Body of pancreas (tissue), 4 donors: ENCODE results near the gene ASAP3. TPM values are rescaled to one million over a fixed set of nuclear protein-coding genes. Genes with fewer than 3 reads are reported as not detected.
A peak's percentile ranks its signal among the peaks of the same experiment; 100 is the strongest.

ENCODE experiments used
- ATAC-seq: fragments of 150-250 bp; one replicate; pipeline ENCODE4 v1.9.1; 2016
- DNase-seq, 4 donors: peaks; one replicate each; pipeline ENCODE4 v3.0.0-alpha.2; 2019
- H3K27ac ChIP-seq, 4 donors: fragments of 200-600 bp; sonication (generic); 1 replicate in 3 of 4; 2 replicates in 1 of 4; pipeline versions ENCODE4 v1.5.1 to v1.6.1; 2016 to 2019; ENCODE audit warnings: mild to moderate bottlenecking in 1 of 4, mixed read lengths in 1 of 4, moderate library complexity in 1 of 4
- H3K27me3 ChIP-seq, 2 donors: fragments of 200-600 bp; sonication (generic); one replicate each; pipeline ENCODE4 v1.6.0; 2016; ENCODE audit warnings: mild to moderate bottlenecking in 1 of 2
- H3K36me3 ChIP-seq, 2 donors: fragments of 200-600 bp; sonication (generic); replicated peaks in 1 of 2; 2 replicates each; pipeline ENCODE4 v1.5.1; 2016; ENCODE audit warnings: low read depth in 2 of 2; ENCODE audit not compliant: insufficient read depth in 1 of 2
- H3K4me1 ChIP-seq: fragments of 200-600 bp; sonication (generic); one replicate; pipeline ENCODE4 v1.6.0; 2016
- H3K4me3 ChIP-seq, 2 donors: fragments of 200-600 bp; sonication (generic); 1 replicate in 1 of 2; 2 replicates in 1 of 2; pipeline ENCODE4 v1.5.1; 2016 to 2019
- H3K9me3 ChIP-seq, 3 donors: fragments of 200-600 bp; sonication (generic); 1 replicate in 2 of 3; 2 replicates in 1 of 3; pipeline ENCODE4 v1.5.1; 2016
- POLR2A ChIP-seq, 3 donors: fragments of 450-650 bp; IDR thresholded peaks; one replicate each; pipeline ENCODE4 v1.6.1; 2016; ENCODE audit warnings: antibody characterized with exemption in 3 of 3, mild to moderate bottlenecking in 2 of 3
- WGBS, 2 donors: methylation state at CpG; one replicate each; pipeline ENCODE4 v1.1.5; 2017; 5-methylcytosine and 5-hydroxymethylcytosine counted together
- intact Hi-C: fragments of 100-400 bp; cut with DNase I; formaldehyde crosslinking; loops from one replicate; pipeline ENCODE4 v1.15.1; 2023
- total RNA-seq, 2 donors: library from RNA; depleted of rRNA; stranded (reverse); fragments of >200 nt; gene quantifications; one replicate each; pipeline ENCODE4 v1.1.0, GENCODE V29; 2016
- TF ChIP-seq, protein P1 (sequence below), 7 experiments: fragments of 450-650 bp in 4 of 7; fragments of 200-600 bp in 3 of 7; sonication (generic) in 3 of 7; IDR thresholded peaks; one replicate each; pipeline ENCODE4 v1.5.1; 2016 to 2019; ENCODE audit warnings: antibody characterized with exemption in 7 of 7

The ASAP3 gene
- total RNA-seq, 2 donors from 2014 or later = 27.4 to 39.4 TPM

DNA sequence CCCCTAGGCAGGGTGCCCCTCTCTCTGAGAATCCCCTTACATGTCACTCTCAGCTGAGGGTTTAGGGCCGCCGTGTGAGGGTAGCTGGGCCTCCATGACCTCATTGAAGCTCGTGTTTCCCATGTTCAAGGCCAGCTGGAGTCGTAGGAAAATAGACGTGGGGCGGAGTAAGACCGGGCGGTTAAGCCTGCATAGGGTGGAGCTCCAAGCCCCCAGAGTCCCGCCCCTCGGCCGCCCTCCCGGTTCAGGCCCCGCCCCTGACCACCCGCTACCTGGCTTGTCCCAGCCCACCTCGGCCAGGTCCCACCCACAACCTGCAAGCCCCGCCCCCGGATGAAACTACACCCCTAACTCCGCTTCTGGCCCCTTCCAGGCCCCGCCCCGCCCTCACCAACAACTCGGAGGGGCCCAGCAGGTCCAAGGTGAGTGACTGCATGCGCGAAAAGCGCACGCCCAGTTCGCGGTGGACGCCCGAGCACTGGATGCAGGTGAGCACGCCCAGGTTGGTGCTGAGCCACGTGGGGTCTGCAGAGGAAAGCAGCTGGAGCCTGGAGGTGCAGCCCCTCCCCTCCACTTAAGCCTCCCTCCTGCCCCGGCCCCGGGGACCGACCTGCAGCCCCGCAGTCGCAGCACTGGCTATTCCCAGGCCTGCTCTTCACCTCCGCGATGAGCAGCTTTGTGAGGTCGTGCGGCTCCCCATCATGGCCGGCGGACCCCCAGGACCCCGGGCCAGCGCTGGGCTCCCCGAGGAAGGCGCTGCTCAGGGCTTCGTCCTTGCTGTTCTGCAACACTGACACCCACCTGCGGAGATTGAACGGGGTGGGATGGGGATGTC, 47.2 kb downstream of the ASAP3 start:
- H3K4me3 ChIP-seq = no peak overlapping the region
- no peaks in the 10 kb centered on the region for H3K9me3 ChIP-seq
- H3K27me3 ChIP-seq = no peaks in the 10 kb centered on the region
- intact Hi-C loops = no loop called here
- TF ChIP-seq, protein P1, sequence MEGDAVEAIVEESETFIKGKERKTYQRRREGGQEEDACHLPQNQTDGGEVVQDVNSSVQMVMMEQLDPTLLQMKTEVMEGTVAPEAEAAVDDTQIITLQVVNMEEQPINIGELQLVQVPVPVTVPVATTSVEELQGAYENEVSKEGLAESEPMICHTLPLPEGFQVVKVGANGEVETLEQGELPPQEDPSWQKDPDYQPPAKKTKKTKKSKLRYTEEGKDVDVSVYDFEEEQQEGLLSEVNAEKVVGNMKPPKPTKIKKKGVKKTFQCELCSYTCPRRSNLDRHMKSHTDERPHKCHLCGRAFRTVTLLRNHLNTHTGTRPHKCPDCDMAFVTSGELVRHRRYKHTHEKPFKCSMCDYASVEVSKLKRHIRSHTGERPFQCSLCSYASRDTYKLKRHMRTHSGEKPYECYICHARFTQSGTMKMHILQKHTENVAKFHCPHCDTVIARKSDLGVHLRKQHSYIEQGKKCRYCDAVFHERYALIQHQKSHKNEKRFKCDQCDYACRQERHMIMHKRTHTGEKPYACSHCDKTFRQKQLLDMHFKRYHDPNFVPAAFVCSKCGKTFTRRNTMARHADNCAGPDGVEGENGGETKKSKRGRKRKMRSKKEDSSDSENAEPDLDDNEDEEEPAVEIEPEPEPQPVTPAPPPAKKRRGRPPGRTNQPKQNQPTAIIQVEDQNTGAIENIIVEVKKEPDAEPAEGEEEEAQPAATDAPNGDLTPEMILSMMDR (IDR thresholded peaks at IDR 0.05) = no peak
- no peak for TF ChIP-seq POLR2A (IDR thresholded peaks at IDR 0.05)
- ATAC-seq (no peak), DNase-seq (peak in 1 of 4 donors; percentile 23)
- WGBS, 2 donors = 72 to 93% methylated on average over 13 to 42 of the region's 49 CpGs
- no peak overlapping the region for H3K27ac ChIP-seq
- H3K4me1 ChIP-seq = no peaks in the 10 kb centered on the region
- peaks cover 5 to 6% of the 10 kb centered on the region in 2 donors for H3K36me3 ChIP-seq

DNA sequence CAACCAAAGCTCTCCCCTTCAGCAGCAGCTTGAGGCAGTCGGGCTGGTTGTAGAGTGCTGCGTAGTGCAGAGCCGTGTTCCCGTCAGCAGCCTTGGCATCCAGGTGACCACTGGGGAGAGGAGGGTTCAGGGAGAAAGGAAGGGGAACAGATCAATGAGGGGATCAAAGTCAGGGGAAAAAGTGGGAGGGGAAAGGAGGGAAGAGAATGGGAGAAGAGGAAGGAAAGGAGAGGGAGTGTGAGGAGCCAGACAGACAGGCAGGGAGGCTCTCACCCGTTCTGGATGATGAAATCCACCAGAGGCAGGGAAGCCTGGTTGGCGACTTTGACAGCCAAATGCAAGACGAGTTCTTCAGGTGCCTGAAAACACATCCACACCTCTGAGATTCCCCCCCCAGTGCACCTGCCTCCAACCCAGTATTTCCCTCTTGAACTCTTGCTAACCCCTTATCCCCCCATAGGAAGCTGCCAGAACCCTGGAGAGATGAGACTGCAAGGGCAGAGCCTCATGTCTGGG, 49.7 kb downstream of the ASAP3 start:
- Histone ChIP-seq H3K9me3 (no peaks in the 10 kb centered on the region), H3K4me3 (no peak overlapping the region), H3K27ac (no peak overlapping the region), H3K36me3 (peaks cover 6 to 11% of the 10 kb centered on the region in 2 donors), H3K4me1 (no peaks in the 10 kb centered on the region), H3K27me3 (no peaks in the 10 kb centered on the region)
- no peak for ATAC-seq
- TF ChIP-seq, protein P1 (IDR thresholded peaks at IDR 0.05) = no peak
- no peak for TF ChIP-seq POLR2A (IDR thresholded peaks at IDR 0.05)
- no peak for DNase-seq
- WGBS, 2 donors = 88 to 89% methylated on average over 7 of the region's 7 CpGs
- intact Hi-C loops = no loop called here

DNA sequence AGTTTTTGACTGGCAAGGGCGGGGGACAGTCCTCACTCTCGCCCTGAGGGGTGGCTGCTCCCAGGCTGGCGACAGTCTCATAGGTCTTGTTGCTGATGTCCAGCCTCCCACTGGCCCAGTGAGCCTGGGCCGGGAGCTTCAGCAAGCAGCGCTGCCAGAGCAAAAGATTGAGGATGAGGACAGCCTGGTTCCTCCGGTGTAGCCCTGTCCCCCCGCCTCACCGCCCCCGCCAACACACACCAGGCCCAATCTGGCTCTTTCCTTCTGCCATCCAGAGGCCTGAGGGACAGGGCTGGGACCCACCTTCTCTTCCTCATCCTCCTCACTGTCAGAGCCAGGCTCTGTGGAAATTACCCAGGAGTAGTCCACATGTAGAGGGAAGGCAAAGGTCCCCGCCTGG, 50.9 kb downstream of the ASAP3 start:
- no peaks in the 10 kb centered on the region for H3K9me3 ChIP-seq
- H3K4me1 ChIP-seq = no peaks in the 10 kb centered on the region
- no peak overlapping the region for H3K4me3 ChIP-seq
- peaks cover 6 to 11% of the 10 kb centered on the region in 2 donors for H3K36me3 ChIP-seq
- intact Hi-C loops = no loop called here
- H3K27me3 ChIP-seq = no peaks in the 10 kb centered on the region
- no peak overlapping the region for H3K27ac ChIP-seq
- DNase-seq = no peak
- no peak for TF ChIP-seq POLR2A (IDR thresholded peaks at IDR 0.05)
- TF ChIP-seq, protein P1 (IDR thresholded peaks at IDR 0.05) = no peak
- no peak for ATAC-seq
- 88 to 93% methylated on average over 5 to 8 of the region's 10 CpGs for WGBS, 2 donors

DNA sequence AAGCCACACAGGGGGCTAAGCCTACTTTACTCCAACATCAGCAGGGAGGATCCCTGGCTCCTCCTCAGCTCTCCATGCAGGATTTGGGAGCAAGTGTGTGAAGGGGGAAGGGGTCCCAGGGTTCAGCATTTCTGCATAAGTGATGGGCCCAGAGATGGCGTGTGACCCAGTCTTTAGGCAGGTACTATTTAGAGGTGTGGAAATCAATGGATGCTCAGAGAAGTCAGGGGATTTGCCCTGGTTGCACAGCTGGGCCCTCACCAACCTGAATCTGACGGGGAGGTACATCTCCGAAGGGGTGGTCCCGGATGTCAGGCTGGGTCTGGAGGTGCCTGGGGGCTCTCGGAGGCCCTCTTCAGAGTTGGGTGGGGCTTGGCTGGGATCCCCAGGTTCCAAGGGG, 52.5 kb downstream of the ASAP3 start:
- no peak for TF ChIP-seq POLR2A (IDR thresholded peaks at IDR 0.05)
- TF ChIP-seq, protein P1 (IDR thresholded peaks at IDR 0.05) = no peak
- WGBS, 2 donors = 94% methylated on average over 5 of the region's 5 CpGs; no CpG with 5 or more reads in 1 of the 2 donors
- Histone ChIP-seq H3K4me1 (no peaks in the 10 kb centered on the region), H3K36me3 (peaks cover 6 to 11% of the 10 kb centered on the region in 2 donors), H3K27me3 (no peaks in the 10 kb centered on the region), H3K4me3 (no peak overlapping the region), H3K27ac (no peak overlapping the region), H3K9me3 (no peaks in the 10 kb centered on the region)
- ATAC-seq (no peak), DNase-seq (no peak)
- intact Hi-C loops = no loop called here
